Measurements from ENCODE around the gene CCDC181.
A peak's percentile ranks its signal among the peaks of the same experiment; 100 is the strongest.
"Not testable (repeated sequence)": the region's sequence is repeated elsewhere in the genome, so short reads cannot be mapped to it uniquely, and the experiment has no call there.

The CCDC181 gene

DNA sequence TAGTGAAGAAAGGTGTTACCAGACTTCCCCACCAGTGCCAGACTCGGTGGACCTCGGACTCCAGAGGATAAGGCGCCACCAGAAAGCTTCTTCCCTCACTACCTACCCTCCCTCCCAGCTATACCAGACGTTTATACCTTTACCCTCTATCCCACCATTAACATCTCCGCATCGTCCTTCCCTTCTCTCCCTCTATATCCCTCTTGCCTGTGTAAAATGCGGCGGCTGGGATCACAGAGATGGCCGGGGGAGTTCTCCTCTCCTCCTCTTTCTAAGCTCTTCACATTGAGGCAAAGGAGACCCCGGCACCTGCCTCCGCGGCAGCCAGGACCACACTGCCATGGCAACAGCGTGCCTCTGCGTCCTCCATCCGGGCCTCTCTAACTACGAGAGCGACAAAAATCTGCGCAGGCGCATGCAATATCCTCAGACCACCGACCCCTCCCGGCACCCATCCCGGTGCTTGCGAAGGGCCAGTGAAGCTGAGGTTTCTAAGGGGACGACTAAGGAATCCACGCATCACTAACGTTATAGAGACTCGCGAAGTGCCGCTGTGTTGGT lies at the start of gene CCDC181:
Gene CCDC181, minus strand, starts transcription at position 394 of the 561 bp plus-strand sequence. CDS start 2,547 bp downstream, outside the sequence.
- peak; percentile 57 for DNase-seq

DNA sequence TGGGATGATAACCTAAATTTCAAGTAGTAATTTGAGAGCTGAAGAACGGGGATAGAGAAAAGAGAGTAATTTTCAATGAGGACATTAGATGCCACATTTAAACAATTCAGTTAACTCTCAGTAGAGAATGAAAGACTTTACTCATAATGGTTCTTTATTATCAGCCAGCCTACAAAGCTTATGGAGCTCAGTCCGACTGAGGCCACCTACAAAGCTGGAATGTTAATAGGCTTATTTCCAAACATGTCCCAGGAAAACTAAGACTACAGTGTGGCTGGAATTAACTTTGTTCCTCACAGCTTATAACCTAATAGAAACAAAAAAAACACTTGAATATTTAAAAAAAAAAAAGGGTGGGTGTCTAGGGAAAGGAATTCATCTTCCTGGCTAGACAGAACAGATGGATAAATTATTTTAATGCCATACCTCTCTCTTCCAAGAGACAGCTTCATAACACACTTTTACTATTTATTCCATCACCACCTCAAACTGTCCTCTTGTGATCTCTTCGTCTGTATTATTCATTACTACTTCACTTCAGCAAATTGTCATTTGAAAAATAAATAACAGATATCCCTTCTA lies 48.6 kb upstream of the CCDC181 start:
- no peak for DNase-seq

DNA sequence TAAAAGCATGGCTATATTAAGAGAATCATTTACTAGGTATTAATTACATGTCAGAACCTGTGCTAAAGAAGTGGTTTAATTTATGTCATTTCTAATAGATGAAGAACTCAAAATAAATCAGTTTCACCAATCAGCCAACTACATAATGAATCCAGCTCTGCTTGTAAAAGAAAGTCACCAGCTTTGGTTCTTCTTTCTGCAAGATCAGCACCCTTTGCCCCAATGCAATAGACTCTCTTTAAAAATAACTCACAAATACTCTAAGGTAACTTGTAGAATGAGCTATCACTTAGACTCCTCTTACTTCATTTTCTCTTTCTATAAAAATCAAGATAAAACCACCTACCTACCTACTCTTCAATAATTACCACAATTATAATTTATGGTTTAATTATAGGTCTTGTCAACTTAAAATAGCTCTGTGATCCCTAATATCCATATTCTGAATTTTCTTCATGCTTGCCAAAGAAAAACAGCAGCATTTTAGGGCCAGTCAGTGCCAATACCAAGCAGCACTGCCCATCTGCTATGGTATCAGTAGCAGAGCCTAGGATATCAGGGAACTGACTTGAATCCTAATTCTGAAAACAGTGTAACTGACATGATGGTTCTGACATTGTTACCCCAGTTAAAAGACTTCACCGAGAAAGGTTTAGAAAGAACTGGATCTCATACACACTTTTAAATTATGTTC lies 47.2 kb upstream of the CCDC181 start:
- DNase-seq = no peak

DNA sequence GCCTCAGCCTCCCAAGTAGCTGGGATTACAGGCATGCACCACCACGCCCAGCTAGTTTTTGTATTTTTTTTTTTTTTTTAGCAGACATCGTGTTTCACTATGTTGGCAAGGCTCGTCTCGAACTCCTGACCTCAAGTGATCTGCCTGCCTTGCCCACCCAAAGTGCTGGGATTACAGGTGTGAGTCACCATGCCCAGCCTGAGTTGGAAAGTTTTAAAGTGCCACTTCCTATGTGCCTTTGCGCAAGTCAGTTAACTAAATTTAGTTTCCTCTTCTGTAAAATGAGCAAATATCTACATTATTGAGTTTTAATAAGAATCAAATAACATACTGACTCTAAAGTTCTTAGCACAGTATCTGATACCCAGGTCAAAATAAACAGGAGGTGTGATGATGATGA lies 46.1 kb upstream of the CCDC181 start:
- no peak for DNase-seq

DNA sequence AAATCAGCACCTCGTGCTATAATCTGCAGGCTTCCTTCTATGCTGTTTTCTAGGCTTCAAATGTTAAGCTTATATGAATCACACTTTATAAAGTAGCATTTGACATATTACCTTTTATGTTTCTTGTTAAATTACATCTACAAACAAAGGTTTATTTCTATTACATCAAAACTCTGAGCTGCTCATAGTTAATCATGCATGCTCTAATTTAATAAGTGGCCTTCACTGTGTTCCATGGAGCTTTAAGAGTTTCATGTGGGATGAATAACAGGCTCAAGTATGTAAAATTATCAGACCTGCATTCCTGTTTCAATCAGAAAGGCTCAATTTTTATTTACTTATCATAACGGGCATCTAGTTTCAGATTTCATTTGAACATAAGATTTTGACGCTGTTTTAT lies 45.5 kb upstream of the CCDC181 start:
- no peak for DNase-seq

DNA sequence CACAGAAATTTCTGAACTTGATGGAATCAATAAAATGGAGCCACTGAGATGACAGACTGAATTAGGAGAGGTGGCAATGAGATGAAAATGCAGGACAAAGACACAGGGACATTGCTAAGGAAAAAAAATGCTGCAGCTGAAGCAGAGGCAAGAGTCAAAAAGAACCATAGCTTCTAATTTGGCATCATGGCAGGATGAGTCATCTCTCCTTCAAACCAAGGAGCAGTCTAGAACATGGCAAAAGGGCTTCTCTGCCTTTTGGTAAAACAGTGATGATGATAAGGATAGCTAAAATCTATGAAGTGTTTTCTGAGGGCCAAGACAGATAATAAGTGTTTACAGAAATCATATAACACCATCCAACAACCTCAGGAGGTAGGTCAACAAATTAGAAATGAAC lies 41.7 kb upstream of the CCDC181 start:
- DNase-seq = no peak

DNA sequence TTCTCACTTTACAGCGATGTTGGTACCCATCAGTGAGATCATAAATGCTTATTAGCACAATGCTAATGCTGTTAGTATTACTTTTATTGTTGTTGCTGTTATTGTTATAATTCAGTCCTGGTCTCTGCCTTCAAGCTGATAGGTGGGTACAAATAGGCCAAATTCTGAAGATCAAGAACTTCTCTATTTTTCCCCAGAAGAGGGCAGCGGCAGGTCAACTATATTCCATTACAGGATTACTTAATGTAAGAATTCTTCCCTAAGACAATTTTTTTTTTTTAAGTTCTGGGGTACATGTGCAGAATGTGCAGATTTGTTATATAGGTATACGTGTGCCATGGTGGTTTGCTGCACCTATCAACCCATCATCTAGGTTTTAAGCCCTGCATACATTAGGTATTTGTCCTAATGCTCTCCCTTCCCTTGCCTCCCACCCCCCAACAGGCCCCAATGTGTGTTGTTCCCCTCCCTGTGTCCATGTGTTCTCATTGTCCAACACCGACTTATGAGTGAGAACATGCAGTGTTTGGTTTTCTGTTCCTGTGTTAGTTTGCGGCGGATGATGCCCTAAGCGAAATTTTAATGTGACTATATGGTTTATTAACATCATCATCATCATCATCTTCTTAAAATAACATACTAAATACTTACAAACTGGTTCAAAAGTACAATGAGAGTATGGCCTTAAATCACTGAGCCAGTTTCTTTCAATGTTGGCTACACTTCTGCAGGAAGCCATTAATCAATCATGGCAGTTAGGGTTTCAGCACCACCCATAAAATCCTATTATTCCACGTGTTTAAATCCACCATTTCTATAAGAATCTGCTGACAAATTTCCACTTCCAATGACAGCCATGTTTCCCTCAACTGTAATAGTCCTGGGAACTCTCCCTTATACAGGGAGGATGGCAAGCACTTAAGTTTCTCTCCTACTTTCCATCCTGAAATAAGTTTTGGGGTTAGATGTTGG lies 39.3 kb upstream of the CCDC181 start:
- peak; percentile 41 for DNase-seq

DNA sequence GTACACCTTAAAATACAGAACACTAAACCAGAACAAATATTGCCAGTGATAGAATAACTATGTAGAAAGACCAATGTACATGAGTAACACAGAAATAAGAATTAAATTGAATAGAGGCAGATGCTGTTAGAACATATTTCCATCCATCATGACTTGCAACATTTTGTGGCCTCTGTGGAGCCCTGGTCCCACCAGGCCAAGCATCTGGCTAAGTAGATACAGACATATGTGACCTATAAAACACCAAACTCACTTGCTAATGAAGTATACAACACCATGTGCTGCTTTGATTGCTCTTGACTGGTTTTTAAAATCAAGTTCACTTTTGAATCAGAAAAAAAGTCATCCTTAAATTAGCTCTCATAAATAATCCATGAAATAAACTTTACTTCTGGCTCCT lies 38.0 kb upstream of the CCDC181 start:
- DNase-seq = no peak

DNA sequence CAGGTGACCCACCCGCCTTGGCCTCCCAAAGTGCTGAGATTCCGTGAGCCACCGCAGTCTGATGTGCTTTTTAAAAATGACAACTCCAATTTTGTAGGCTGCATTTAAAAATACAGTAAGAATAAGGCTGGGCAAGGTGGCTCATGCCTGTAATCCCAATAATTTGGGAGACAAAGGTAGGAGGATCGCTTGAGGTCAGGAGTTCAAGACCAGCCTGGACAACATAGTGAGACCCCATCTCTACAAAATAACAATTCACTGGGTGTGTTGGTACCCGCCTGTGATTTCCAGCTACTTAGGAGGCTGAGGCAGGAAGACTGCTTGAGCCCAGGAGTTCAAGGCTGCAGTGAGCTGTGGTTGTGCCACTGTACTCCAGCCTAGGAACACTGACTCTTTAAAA lies 35.1 kb upstream of the CCDC181 start:
- DNase-seq = no peak

DNA sequence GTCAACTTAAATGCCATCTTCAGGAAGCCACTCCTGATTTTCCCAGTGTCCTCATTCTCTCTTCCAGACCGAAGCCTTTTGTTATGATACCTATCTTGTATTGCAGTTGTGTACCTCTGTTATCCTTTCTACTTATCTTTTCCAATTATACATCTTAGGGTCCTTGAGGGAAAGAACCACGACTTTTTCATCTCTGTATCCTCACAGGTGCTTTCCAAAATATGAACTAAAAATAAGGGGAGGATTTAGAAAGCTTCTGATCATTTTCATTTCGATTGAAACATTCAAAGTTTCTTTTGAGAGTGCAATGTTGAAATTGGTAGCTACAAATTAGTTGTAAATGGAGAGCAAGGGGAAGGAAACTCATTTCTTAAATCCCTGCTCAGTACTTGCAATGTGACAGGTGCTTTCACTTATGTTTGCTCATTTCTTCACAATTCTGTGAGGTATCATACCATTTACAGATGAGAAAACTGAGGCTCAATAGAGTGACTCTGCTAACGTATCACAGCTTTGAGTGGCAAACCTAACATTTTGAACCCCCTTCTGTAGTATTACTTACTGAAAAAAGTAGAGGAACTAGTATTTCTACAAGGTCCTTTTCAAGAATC lies 34.2 kb upstream of the CCDC181 start:
- no peak for DNase-seq

DNA sequence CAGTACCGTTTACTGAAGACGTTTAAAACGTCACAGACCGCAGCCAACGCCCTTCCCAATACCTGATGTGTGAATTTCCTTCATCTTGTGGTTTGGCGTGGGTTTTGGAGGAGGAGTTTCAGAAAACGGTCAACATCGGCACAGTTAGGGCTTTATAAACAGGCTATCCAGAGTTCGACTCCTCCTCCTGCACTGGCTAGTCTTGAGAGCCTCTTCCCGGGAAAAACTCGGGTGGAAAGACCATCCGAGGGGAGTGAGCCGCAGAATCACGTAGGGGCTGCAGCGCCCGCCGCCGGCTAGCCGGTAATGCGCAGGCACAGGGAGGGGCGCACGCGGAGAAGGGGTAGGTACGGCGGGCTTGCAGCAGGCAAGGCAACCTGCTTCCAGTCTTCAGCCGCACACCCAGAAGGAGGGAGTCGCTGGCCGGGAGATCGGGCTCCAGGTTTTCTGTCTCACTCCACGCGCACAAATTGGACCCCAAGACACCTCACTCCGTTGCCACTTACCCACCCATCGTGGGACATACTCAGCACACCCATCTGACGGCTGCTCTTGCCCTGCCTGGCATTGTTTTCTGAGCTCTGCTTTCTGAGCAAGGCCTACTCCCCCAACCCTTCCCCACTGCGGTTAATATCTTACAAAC lies 33.0 kb upstream of the CCDC181 start:
- peak; percentile 20 for DNase-seq

DNA sequence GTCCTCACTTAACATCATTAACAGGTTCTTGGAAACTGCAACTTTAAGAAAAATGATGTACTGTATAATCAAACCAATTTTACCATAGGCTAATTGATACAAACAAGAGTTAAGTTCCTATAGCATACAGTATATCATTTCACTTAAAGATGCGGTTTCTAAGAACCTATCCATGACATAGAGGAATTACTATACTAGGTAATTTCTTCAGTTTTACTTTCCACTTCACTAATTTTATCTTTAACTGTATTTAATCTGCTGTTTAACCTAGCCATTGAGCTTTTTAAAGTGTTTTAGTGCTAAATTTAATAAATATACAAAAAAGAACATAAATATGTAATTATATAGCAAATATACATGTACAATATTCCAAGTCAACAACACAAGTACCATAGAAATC lies 30.2 kb upstream of the CCDC181 start:
- no peak for DNase-seq

DNA sequence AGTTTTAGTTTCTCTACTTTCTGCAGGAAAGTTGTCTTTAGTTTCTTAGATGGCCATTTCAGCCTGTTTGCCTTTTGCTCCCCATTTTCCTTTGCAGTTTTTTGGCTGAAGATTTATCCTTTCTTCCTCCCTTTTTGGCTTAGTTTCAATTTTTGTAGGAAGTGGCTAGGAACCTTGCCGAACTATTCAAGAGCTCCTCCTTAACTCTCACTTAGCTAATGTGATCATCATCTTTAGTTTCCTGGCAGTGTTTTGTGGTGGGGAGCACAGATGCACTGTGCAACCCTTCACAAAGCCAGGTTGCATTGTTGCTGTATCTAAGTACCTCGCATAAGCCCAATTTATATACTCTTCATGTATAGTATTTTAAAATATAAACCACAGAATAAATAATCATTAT lies 28.8 kb upstream of the CCDC181 start:
- no peak for DNase-seq

DNA sequence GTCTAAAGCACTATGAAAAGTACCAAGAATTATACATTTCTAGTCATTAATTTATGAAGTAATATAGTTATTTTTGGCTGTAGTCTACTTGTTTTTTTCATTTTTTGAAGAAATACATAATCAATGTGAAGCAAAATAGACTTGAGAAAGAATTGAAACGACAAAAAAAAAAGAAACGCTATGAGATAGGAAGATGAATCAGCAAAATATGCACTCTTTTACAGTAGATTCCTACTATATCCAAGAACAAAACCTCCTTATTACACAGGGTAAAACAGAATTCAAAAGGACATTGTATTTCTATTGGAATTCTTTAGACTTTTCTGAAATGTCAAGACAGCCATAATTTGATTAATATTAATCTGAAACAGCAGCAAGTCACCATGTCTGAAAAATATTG lies 25.6 kb upstream of the CCDC181 start:
- DNase-seq = no peak

DNA sequence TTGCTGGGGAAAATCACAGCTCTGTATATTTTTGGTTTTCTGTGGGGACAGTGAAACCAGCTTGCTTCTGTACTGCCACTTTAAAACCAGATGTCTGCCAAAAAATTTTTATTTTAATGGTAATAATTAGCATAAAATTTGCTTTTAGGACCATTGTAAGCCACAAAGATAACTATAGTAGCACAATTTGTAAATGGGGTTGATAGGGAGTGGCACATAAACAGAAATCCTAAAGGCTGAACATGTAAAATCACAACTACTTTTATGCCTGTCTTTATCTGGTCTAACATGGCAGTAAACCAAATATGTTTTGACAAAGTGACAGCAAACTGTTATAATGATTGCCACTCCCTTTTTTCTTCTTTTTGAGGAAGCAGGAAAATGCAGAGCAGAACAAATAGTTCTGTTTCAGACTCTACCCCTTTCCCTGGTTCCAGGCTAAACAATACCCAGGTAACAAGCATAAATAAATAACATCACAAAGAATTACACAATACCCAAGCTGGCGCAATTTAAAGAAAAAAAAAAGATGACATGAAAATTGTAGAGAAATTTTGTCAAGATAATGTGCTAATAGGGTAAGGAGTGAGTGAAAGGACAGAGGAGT lies 24.0 kb upstream of the CCDC181 start:
- no peak for DNase-seq

DNA sequence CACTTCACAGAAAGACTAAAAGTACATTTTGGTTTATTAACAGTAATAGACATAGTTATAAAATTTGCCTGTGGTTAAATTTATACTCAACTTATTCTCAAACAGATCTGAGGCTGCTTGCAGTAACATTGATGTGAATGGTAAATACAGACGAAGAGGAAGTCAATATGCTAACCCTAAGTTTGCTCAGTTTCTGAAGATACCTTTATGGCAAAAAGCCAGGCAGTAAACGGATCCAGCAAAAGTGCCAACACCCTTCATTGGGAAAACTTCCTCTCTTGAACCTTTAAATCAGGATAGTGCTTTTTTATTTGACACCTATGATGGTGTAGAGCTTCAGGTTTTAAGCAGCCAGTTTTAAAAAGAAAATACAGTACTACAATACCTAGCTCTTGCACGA lies 16.6 kb upstream of the CCDC181 start:
- no peak for DNase-seq

DNA sequence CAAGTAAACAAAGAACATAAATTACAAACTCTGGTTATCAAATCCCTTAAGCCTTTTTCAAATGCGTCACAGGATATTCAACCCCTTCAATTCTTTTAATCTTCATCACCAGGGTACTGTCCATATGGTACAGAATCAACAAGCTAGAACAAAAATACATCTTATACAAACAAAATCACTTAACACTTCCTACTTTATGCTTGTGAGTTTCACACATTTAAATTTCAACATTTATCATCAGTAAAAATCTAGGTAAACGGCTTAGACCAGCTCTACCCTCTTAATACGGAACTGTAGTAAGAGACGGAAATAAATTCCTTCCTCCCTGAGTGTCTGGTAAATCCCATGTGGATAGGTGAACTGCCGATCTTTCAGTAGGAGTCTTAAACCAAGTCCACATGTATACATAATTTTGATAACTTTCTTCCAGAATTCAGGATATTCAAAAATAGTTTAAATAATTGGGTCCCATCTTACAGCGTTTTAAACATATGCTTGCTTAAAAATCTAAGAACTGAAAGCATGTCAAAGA lies 1.0 kb downstream of the CCDC181 start:
- no peak for DNase-seq

DNA sequence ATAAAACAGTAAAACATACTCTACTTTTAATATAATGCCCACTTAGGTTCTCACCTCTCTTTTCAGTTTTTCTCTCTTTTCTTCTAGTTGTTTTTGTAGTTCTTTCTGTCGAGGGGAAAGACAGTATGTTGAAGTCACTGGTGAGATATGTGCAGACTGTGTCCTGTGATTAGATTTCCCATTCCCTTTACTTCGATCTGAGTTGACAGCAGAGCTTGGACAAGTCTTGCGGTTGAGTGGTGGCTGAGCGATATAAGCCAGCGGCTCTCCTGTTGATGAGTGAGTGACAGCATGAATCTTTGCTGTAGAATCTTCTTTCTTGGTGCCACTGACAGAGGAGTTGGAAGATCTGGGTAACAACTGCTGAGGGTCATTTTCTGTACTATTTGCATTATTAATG lies 6.0 kb downstream of the CCDC181 start:
- DNase-seq = no peak

DNA sequence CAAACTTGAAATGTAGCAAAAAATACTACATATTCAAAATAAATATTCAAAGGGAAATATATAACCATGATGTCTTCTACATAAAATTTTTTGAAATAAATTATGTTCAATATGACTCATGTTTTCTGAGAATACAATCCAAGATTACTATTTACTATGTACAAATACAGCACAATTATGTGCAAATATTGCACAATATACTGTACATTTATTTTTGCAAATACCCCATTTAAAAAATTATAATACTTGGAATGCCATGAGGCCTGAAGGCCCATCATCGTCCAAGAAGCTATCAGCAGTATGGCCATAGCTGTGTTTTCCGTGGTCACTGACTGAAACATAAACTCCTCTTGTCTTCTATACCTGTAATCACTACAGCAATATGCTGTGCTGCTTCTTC lies 12.3 kb downstream of the CCDC181 start:
- DNase-seq = no peak

DNA sequence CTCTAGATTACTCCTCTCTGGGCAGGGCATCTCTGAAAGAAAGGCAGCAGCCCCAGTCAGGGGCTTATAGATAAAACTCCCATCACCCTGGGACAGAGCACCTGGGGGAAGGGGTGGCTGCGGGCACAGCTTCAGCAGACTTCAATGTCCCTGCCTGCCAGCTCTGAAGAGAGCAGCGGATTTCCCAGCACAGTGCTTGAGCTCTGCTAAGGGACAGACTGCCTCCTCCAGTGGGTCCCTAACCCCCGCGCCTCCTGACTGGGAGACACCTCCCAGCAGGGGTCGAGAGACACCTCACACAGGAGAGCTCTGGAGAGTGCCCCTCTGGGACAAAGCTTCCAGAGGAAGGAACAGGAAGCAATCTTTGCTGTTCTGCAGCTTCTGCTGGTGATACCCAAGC lies 18.9 kb downstream of the CCDC181 start:
- not testable (repeated sequence) for DNase-seq

DNA sequence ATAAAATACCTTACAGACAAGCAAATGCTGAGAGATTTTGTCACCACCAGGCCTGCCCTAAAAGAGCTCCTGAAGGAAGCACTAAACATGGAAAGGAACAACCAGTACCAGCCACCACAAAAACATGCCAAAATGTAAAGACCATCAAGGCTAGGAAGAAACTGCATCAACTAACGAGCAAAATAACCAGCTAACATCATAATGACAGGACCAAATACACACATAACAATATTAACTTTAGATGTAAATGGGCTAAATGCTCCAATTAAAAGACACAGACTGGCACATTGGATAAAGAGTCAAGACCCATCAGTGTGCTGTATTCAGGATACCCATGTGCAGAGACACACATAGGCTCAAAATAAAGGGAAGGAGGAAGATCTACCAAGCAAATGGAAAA lies 24.7 kb downstream of the CCDC181 start:
- DNase-seq = not testable (repeated sequence)

DNA sequence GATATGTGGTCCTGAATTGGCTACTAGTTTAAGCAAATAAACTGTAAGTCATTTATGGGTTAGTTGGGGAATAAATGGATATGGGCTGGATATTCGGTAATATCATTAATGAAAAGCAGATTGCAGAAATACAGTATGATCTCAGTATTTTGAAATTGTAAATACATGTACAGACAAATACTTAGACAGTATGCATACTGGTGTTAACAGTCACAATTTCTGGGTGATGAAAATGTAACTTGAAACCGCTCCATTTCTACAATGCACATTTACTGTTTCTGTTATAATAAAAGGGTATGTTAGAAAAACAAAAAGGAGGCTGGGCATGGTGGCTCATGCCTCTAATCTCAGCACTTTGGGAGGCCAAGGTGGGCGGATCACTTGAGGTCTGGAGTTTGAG lies 31.3 kb downstream of the CCDC181 start:
- no peak for DNase-seq

All from CD4-positive, alpha-beta T cell treated with Interleukin-6 for 4 hours (primary cell).